Heart left ventricle (tissue), 13 donors: Measurements from ENCODE around the gene TMEM131L.

Source experiments
- CTCF ChIP-seq, 12 donors: fragments of 200-600 bp; sonication (generic) in 4 of 12; IDR thresholded peaks; one replicate each; pipeline versions ENCODE4 v1.5.0 to v1.8.0; 2018 to 2022; ENCODE audit warnings: antibody characterized with exemption in 12 of 12, mild to moderate bottlenecking in 5 of 12
- POLR2A ChIP-seq, 2 donors: fragments of 450-650 bp; IDR thresholded peaks; one replicate each; pipeline ENCODE4 v1.6.1; 2017; ENCODE audit warnings: antibody characterized with exemption in 2 of 2, mild to moderate bottlenecking in 2 of 2, moderate library complexity in 2 of 2
- donor health status: ischemic (EF 13 %, LVEDD 7.1; RV severe dilation, severe dysfunction).
- donor health status: DM: no; HTN: yes; CAD: no.
- donor health status: DM: no; HTN: no; CAD: no.
- donor health status: ischemic (EF 25% LVEDD 6.9; RV normal size, moderate dysfunction).
- donor health status: ischemic (EF 25% LVEDD 5.7; RV mildly dilated, moderate dysfunction).
- donor health status: ischemic (EF 35%, LVEDD 5.7; RV mildly dilated, moderate dysfunction).
- donor health status: nonischemic (EF 11% LVEDD 7.7; RV severe dilation, severe dysfunction).
- donor health status: DM: yes; HTN: yes; CAD: no.
- donor health status: PGD.
- donor health status: ischemic (EF 29% LVEDD 5.4; RV normal size, mild dysfunction).
- donor health status: nonischemic (EF 23%, LVEDD 6.1; RV moderate dilation, normal function).

- TF ChIP-seq POLR2A (IDR thresholded peaks at IDR 0.05) (no peak), CTCF (IDR thresholded peaks at IDR 0.05) (no peak)
These were observed 51.8 kb downstream of the TMEM131L start for GRCh38 chr4:153518001-153518400.
